NCI-H2107 treated with DMSO at 0.1 percent for 48 hours (cell line): ENCODE measurements around the gene GPR3.
"Not testable (repeated sequence)": the region's sequence is repeated elsewhere in the genome, so short reads cannot be mapped to it uniquely, and the experiment has no call there.

Source experiments
- DNase-seq: peaks from one replicate; lab custom pipeline; 2025; ENCODE audit not compliant: unreplicated experiment; lab: John Stamatoyannopoulos, UW

GPR3 gene

DNA sequence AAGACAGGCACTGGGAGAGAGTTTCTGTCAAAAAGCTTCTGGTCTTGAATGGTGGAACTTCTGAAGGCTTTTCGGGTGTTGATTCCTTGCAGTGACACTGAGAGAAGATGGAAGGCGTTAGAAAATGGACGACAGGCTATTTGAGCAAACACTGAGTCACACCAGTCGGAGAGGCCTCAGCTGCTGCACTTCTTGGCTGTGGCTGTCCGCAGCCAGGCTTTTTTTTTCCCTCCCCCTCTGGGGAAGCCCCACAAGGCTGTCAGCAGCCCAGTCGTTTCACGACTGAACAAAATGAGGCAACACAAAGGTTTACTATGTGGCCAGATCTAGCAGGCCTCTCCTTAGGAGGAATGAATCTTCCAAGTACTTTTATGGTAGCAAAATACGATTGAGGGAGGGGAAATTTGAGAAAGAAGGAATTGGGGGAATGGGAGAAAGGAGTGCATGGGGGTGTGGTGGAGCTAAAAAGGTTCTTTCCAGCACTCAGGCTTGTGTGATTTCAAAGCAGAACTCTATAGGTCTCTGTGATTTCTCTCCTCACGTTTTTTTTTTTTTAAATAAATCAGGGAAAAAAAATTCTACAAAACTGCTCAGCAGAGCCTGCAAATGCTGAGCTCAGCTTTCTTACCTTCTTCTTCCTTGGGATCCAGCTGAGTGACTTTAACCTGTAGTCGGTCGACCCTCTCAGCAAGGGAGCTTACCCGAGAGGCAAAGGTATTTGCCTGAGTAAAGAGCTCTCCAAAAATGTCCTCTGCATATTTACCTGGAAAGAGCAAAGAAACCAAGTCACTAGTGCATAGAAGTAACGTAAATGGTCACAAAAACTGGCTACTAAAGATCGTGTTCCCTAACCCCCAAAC is 26.1 kb downstream of the GPR3 start:
- DNase-seq, result no peak

DNA sequence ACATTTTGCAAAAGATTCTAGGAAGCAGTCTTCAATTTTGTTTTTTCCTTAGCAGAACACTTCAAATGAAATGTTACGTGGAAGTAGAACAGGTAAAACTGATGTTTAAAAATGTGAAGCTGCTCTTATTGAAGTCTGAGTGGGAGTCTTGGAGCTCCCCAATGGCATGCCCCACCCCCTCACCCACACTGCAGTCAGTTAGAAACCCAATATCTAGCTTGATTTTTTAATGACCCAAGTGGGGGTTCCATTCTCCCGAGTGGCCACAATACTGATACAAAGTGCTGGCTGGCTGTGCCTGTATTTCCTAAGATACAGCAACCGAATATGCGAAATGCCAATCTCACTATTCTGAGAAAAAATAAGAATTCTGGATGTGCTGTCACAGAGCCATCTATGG is 31.3 kb downstream of the GPR3 start:
- no peak for DNase-seq

DNA sequence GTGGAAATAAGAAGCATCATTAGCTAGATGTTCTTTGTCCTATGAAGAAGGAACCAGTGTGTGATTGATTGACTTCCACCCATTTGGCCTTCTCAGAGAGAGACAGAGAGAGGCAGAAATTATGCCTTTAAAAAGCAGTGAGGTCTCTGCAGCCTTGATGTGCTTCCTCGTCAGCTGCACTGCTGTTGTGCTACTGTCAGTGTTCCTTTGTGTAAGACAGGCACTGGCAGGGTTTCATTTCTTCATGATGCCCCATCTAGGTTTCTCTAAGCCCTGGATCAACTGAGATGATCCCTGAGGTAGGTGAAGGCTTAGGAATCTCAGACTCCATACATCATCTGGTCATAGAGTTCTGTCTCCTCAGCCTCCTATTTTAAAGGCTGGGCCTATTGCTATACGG is 34.9 kb downstream of the GPR3 start:
- DNase-seq, result no peak

DNA sequence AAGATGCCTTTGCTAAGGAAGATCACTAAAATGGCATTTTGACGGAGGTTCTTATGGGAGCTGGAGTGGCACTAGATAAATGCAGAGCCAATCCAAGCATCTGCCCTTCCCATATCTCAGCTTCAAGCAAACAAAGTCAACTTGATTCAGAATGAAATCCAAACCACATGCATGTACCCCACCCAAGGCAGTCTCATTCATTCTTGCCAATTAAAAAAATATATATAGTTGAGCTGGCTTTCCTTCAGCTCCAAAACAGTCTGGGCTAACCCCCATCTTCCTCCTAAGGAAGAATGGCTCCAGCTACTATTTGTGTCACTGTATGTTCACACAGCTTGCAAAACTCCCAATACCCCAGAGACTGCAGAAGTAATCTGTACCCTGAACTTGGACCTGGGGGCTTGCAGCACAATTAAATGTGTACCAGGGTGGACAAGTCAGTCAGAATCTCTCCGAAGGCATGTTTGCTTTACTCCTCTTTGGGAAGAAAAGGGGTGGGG is 35.4 kb downstream of the GPR3 start:
- DNase-seq, result no peak

DNA sequence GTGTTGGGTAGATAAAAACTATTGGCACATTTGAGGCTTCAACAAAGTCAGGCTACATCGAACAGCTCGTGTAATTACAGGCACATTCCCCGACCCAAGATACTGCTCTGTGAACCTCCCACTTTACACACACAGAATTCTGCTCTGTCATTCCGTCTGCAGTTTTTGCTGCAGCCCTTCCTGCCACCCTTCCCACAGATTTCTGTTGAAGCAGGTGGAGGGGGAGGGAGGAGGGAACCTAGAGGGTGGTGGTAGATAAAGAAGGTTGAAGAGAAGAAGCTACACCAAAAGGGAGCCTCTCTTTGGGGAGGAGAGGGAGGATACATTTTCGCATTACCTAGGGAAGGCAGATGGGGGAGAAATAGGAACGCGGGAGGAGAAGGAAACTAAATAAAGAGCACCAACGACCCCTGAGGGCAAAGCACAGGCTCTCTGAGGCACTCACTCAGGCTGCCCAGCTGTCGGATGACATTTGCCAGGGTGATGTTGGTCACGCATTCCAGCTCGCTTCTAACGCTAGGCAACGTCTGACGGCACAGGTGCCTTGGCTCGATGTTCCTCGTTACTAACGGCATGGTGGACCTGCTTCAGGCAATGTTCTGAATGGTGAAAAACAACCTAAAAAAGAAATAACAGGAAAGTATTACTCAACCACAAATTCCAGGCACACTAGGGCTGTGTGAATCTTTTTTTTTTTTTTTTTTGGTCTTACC is 36.0 kb downstream of the GPR3 start:
- no peak for DNase-seq

DNA sequence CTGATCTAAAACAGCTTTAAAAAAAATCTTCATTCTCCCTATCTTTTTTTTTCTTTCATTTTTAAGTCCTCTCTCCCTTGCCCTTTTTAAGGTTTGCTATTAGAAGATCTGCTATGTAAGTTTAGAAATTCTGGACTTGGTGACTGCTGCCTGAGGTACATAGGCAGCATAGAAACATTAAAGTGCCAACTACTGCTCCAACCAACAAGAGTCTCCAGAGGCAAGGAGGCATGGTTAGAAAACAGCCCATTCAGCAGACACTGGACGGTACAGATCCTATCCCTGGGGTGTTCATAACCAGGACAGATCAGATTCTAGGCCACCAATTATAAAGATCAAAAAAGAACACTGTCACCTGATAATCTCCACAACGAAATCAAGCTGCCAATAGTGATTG is 36.6 kb downstream of the GPR3 start:
- no peak for DNase-seq

DNA sequence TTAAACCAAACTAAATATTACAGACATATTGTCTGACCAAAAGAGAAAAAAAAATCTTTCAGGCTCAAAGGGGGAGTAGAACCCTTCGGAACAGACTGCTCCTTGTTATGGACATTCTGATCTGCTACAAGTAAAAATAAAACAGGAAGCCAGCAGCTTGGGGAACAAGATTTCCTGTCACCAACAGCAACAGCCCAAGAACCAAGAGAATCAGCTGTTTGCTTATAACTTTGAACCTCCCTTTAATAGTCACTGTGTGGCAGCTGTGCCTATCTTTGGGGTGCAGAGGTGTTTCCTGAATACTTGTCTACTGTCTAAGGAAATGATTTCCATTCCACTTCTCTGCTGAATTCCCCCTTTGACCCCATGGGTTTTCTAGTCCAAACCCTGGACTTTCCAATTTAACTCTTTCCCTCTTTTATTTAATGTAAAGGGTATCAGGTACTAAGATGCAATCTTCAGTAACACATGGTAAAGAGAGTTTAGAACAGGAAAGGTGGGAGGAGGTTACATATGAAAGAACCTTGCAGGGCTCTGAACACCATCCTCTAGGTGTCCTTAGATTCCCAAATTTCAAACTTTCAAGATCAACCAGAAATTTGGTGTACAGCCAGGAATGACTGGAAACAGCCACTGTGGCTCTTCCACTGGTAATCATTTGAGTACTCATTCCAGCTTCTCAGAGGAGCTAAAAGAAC is 38.6 kb downstream of the GPR3 start:
- no peak for DNase-seq

DNA sequence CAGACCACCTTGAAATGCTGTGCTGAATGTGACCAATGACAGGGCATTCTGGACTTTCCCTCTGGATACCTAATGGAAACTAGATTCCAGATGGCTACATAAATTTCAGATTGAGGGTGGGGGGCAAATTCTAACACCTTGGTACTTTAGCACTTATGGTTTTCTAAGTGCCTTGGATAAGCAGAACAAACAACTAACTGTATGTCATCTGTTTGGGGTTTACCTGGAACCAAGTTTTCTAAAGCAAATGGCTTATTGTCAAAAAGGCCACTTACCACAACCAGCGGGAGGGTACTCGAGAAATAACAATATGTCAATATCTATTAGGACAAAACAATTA is 39.1 kb downstream of the GPR3 start:
- DNase-seq, result no peak

DNA sequence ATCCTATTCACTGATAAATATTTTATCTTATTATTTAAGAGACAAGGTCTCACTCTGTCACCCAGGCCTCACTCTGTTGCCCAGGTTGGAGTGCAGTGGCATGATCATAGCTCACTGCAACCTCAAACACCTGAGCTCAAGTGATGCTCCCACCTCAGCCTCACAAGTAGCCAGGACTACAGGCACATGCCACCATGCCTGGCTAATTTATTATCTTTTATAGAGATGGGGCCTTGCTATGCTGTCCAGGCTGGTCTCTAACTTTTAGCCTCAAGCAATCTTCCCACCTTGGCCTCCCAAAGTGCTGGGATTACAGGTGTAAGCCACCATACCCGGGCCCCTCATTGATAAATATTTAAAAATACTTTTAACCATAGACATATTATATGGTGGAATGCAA is 40.3 kb downstream of the GPR3 start:
- not testable (repeated sequence) for DNase-seq

DNA sequence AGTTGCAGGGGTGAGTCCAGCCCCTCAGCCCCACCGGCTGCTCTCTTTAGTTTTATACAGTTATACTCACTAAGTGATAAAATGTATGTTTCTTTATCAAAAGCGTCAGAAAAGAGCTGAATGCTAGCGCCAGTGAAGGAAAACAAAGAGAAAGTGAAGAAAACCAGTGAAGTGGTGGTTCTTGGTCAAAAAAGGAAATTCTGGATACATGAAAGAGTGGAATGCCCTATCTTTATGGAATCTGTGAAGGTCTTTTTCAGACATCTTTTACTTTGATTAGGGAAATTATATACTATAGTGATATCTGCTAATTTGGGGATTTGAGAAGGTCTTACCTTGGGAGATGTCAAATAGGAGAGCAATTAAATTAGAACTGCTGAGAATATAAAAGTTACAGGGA is 41.3 kb downstream of the GPR3 start:
- no peak for DNase-seq

DNA sequence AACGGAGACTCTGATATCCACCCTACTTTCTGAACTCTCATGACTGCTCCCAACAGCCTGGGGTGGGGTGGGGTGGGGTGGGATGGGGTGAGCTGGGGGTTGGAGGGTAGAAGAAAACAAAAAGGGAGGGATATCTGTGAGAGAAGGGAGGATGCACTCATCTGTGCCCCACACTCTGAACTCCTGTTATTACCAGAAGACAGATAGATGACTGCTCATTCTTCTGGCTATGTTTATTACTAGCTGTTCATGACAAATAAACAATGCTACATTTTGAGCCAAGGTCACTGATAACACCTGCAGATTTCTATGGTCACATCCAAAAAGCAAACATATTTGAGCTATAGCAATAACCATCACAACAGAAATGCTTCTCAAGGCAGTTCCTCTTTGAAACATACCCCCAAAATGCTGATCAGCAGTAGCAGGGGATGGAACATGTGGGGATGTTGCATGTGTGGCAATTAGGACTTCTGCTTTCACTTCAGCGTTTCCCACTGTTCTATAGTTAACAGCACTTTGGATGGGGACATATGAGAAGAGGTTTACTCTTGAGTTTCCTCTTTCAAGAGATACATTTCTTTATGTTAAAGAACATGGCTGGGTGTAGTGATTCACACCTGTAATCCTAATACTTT is 43.3 kb downstream of the GPR3 start:
- no peak for DNase-seq

DNA sequence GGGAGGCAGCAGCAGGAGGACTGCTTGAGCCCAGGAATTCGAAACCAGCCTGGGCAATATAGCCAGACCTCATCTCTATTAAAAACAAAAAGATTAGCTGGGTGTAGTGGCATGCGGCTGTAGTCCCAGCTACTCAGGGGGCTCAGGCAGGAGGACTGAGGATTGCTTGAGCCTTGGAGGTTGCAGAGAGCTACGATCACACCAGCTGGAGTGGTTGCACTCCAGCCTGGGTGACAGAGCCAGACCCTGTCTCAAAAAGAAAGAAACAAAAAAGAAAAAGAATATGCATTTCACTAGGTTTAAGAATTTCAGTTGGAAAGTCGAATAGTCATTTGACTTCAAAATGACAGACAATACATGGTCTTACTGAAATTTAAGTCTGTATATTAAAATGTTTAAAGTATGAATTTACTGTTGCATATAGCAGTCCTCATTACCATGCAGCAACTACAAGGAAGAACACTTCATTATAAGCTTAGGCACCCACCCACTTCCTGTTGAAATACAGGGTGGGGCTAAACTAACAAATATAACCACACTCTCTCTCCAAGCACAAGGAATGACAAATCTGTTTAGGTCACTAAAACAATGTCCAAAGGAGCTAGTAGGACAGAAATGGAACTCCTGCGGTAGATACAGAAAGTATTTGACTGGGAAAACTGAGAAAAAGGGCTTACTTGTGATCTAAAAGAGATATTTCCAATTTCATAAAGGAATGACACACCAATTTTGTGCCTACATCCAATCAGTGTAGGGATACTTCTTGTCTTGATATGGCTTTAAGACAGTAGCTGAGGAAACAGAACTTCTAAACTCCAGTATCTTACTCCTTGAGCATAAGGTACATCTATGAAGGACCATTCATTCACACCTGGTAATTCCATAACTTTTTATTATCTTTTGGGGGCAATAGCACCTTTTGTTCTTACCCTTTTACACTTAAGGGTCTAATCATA is 44.1 kb downstream of the GPR3 start:
- no peak for DNase-seq

DNA sequence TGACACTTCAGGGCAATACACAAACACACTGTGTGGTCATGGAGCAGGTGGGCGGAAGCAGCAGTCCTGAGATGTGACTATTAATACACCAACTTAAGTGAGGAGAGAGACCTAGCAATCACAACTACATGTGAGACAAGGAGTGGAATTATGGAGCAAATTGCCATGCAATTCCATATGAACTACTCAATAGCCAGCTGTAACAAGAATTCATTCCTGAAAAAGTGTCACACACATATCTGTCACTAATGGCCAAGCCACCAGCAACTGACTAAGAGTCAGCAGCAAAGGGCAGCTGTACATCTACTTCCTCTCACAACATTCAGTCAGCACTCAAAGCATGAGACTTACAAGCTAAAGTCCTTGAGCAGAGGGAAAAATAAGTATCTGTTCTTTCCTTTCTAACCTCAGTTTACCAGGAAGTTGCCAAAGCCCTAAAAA is 46.2 kb downstream of the GPR3 start:
- no peak for DNase-seq

DNA sequence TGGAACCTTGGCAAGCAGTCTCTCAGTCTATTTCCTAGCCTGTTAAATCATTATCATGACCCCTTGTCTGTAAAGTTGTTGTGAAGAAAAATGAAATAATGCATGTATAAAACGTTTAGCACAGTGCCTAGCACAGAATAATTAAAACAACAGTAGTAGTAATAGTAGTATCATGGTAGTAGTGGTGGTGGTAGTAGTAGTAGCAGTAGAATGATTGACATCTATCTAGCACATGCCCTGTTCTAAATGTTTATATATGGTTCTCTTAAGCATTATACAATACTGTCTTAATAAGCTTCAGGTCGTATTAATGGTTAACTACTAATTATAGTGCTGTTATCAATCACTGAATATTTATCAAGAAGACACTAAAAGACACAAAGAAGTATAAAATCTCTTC is 46.7 kb downstream of the GPR3 start:
- DNase-seq, result no peak

DNA sequence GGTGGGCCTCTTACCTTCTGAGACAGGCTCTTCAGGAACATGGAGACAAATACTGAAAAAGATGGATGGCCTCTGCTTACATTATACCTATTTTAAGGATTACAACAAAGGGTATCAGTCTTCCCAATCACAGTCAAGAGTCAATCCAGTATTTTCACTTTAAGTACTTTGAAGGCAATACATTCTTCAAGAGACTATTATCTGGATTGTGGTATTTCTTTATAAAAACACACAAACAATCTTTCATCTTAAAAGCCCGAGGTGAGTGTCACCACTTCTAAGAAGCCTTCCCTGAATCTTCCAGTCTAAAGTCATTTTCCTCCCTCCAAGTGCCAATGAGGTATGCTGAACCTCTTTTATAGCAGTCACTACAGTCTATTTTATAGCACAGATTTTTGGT is 52.2 kb downstream of the GPR3 start:
- no peak for DNase-seq
